HG03378 (cell line): ENCODE measurements around the gene MKNK1.

Experiments
- ATAC-seq: cut with Tn5 transposase; IDR thresholded peaks from one replicate; pipeline ENCODE4 v1.9.1; 2021; ENCODE audit warnings: mild to moderate bottlenecking, moderate library complexity; ENCODE audit not compliant: unreplicated experiment

Gene MKNK1

GRCh38 chr1:46544561-46545240, 59.4 kb downstream of the MKNK1 start:
- no peak for ATAC-seq

GRCh38 chr1:46543761-46544560, 60.1 kb downstream of the MKNK1 start:
- ATAC-seq: no peak

GRCh38 chr1:46543382-46543760, 60.7 kb downstream of the MKNK1 start:
- ATAC-seq: no peak

DNA sequence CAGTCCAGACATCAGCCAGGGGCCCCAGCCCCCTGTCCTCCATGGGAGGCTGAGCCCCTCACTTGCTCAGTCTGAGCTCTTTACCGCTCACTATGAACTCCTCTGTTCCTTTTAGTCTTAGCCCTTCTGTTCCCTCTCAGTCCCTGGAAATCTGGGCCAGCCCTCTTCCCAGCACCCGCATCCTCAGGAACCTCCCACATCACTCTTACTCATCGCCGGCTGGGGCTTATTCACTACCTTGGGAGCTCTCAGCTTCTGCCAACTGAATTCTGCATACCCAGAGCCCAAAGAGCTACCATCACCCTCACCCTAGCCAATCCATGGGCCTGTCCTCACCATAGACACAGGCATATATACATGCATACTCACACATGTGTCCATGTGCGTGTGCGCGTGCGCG, 64.1 kb downstream of the MKNK1 start:
- ATAC-seq: no peak

DNA sequence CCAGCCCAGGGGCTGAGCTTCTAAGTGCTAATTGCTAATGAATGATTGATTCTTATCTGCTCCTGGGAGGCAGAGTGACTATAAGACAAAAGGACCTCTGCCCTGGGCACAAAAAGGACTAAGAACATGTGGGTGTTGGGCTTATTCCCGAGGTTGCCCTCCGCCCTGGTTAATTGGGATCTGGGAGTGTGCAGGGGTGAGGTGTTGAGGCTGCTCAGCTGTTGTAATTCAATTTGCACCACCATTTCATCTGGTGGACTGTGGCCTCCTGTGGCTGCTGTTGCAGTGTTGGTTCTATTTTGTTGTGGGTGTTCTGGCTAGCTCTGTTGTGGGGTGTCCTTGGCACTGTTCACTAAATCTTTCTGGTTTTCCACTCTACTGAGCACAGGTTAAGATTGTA, 65.9 kb downstream of the MKNK1 start:
- ATAC-seq: no peak

DNA sequence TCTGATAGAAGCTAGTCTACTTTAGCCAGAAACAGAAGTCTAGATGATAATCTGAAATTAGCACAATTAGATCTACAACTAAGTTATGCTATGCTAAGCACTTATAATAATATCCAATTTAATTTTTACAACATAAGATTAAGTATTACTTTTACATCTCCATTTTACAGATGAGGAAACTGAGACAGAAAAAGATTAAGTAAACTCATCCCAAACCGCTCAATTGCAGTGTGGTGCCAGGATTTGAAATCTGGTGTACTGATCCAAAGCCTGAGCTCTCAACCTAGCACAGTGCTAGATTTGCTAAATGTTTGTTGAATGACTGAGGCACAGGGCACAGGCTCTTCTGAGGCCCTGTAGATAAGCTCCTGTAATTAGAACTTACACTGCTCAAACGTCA, 66.4 kb downstream of the MKNK1 start:
- ATAC-seq: no peak

DNA sequence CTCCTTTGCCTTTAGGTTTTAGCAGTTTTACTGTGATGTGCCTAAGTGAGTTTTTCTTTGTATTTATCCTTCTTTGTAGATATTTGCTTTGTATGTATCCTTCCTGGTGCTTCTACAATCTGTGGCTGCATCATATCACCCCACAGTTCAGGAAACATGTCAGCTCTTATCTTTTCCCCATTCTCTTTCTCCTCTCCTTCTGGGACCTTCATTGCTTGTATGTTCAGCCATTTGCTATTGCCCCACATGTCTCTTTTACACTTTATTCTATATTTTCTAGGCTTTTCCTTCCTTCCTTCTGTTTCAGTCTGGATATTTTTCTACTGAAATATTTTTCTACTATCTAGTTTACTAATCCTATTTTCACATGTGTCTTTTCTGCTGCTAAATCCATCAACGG, 67.5 kb downstream of the MKNK1 start:
- ATAC-seq: no peak

DNA sequence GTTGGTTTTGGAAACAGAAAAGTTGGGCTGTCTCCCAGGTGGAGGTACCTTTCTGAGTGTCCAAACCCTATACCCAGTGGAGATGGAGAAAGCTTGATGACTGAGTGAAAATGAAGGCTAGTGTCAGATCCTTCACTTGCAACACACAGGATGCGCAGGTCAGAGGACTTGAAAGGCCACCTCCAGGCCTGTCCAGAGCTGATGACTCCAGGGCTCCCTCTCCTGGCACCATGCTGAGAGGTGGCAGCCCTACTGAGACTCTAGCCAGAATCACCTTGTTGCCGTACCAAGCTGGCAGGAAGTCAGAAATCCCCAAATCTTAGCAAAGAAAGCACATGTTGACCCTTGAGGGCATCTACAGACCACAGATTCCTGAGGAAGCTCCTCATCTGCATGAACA, 69.0 kb downstream of the MKNK1 start:
- no peak for ATAC-seq

GRCh38 chr1:46533179-46533864, 70.7 kb downstream of the MKNK1 start:
- ATAC-seq: no peak

GRCh38 chr1:46532498-46533178, 71.4 kb downstream of the MKNK1 start:
- ATAC-seq: no peak

DNA sequence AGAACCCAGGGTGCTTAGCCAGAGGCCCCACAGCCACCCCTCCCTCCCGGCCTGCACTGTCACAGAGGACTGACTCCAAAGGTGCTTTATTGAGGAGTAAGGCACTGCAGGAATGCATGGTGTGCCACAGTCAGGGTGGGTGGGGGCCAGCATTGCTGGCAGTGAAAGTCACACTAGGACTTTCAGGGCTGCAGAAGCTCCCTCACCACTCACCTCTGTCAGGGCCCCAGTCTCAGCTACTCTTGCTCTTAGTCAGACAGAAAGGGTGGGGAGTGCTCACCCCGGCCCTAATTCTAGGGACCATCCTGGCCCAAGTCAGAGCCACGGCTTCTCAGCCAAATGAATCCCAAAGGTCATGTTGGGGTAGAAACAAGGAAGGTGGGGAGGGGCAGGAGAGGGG, 72.0 kb downstream of the MKNK1 start:
- no peak for ATAC-seq

DNA sequence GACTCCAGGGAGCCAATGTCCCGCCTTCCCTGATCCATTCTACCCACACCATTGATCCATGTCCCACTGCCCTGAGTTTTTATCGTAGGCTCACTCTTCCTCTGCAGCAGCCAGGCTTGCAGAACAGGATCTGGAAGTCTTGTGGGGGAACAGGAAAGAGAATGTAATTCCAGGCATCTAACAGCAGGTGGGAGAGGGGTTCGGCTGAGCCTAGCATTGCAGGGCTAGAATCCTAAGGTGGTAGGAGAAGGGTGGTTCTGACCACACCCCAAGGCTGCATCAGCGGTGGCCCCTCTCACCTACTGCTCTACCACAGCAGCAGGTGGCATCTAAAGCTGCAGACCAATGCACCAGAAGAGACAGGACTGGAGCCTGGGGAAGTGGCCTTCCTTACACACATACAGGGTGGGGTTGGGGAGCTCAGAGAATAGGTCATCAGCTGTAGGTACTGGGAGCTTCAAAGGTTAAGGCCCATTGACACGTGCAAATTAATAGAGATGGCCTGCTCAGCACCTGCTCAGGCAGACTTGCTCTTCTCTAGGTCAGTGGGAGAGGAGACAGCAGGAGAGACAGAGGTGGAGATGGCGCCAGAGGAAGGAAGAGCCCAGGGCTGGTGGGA, 73.2 kb downstream of the MKNK1 start:
- ATAC-seq: no peak

DNA sequence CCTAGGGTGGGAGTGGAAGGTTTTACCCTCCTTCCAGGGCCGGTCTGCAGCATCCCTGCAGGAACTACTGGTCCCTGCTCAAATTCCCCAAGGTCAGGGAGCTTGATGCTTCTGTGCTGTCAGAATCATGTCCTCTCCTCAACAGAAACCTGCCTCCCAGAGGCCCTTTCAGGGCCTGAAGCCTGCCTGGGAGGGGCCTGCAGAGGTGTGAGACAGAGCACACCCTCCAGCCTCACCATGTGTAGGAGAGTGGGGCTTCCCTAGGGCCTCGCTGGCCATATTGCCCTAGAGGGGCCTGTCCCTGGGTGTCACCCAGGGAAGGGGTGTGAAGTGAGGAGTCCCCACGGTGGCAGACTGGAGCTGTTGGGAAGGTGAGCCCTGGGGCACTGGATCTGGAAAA, 73.8 kb downstream of the MKNK1 start:
- ATAC-seq: no peak

DNA sequence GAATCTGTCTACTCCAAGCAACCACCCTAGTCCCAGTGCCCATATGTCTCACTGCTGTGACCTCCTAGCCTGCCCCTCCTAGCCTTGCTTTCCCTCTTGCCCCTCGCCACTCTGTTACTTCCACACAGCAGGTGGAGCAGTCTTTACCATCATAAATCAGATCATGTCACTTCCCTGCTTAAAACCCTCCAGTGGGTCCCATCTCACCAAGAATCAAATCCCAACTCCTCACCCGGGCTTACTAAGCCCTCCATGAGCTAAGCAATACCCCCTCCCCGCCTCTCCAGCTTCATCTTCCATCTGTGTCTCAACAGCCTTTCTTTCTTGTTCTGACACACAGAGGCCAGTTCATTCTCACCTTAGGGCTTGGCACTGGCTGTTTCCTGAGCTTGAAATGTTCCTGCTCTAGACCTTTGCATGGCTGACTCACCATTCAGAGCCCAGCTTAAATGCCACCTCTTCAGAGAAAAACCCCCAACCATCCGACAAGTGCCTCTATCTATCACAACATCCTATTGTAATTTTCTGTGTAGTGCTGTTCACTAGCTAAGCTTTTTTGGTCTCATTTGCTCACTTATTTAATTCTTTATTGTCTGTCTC, 74.9 kb downstream of the MKNK1 start:
- no peak for ATAC-seq

DNA sequence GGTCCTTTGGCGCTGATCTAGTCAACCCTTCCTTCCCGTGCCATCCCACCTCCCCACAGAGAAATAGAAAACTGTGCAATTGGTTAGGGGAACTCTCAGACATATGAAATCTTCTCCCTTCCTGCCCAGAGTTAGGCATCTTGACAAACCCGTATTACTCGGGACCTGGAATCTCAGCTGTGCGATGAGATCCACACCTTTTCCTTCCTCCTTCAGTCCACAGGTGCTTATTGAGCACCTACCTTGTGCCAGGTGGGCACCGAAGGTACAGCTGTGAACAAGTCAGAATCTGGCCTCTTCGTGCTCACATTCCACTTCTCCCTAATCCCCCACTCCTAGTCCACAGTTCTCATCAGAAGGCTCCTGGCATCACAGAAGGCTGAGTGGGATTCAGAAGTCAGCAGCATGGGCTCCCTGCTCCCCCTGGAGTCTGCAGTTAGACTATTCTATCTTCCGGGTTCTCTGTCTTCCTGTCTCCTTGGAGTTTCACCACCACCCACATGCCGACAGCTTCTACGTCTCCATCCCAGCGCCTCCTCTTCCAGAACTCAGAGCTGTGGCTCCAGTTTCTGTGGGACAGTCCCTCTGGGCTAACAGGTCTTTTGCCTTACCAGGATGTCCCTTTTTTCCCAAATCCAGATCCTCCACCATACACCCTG, 75.6 kb downstream of the MKNK1 start:
- no peak for ATAC-seq

DNA sequence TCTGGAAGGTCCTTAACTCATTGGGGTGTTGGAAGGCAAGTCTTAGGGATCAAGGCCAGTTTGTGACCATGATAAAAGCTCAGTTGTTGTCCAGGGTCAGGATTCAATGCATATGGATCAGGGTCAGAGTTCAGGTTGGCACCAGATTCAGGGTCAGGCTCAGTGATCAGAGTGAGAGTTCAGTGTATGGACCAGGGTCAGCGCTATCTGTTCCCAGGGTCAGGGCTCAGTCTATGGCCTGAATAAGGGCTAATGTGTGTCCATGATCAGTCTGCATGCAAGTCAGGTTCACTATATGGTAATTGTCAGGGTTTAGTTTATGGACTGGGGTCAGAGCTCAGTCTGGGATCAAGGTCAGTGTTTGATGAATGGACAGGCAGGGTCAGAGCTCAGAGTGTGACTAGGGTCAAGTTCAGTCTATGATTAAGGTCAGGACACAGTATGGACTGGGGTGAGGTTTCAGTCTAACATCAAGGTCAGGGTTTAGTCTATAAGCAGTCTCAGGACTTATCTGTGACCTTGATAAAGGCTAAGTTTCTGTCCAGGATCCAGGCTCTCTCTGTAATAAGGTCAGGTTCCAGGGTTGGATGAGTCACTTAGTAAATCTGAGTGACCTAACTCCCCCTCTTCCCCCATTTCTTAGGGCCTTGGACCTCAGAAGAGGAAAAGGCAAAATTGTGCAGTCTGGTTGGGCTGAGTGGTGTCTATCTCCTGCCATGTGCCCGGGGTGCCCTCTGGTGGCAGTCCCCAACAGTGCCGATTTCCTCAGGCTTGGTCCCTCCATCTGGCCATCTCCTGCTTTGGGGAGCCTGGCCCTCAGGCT, 76.4 kb downstream of the MKNK1 start:
- no peak for ATAC-seq

DNA sequence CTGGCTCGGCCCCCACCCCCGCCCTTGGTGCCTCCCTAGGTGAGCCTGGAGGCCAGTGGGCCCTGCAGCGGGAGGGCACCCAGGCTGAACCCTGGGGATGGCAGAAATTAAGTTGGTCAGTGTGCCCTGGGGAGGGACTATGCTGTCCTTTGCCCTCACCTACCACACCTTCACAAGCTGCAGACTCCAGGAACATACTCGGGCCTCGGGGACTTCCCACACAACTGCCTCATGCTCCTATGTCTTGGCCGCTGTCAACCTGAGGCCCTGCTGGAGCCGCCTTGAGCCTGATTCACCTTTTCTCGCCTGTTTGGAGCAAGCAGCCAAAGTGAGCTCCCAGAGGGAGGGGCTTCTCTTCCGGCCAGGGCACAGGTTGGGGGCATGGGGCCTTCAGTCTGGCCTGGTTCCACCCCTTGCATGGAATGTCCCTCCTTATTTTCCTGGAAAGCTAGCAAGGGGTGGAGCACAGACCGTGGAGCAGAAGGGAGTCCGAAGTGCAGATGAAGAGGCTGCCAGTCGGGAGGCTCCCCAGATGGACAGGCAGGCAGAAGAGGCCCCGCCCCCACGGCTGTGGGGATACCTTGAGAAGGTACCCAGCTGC, 77.3 kb downstream of the MKNK1 start:
- ATAC-seq: no peak

GRCh38 chr1:46526013-46526690, 77.9 kb downstream of the MKNK1 start:
- ATAC-seq: no peak
